Naive thymus-derived CD8-positive, alpha-beta T cell (primary cell): ENCODE results near the gene PIM3. TPM values are rescaled to one million over a fixed set of nuclear protein-coding genes. Genes with fewer than 3 reads are reported as not detected.

Experiments used
- ATAC-seq, 2 donors: fragments of 150-1000 bp; cut with Tn5 transposase in 1 of 2; sonication (Bioruptor Pico), chemical (Tn5 transposase) in 1 of 2; 1 replicate in 1 of 2; 2 replicates in 1 of 2; pipeline ENCODE4 v1.10.0; 2021; ENCODE audit warnings: mild to moderate bottlenecking in 2 of 2, moderate library complexity in 2 of 2
- POLR2A ChIA-PET: fragments of 350-600 bp; sonication (Branson Sonifier 250); formaldehyde crosslinking; loops from one replicate; lab custom pipeline; 2021; ENCODE audit warnings: antibody characterized with exemption; lab: Charles Lee
- DNase-seq, 10 donors: peaks; one replicate each; pipeline versions ENCODE4 v3.0.0 to v3.0.0-alpha.2; 2020 to 2022
- H3K27ac Mint-ChIP-seq, 10 donors: one replicate each; pipeline ENCODE4 v1.8.0; 2020 to 2022; ENCODE audit warnings: mild to moderate bottlenecking in 10 of 10, mixed read lengths in 10 of 10, moderate library complexity in 4 of 10, inconsistent platforms in 1 of 10
- H3K27me3 Mint-ChIP-seq, 5 donors: one replicate each; pipeline ENCODE4 v1.8.0; 2021 to 2022; ENCODE audit warnings: mixed read lengths in 5 of 5
- H3K36me3 Mint-ChIP-seq, 3 donors: one replicate each; pipeline ENCODE4 v1.8.0; 2020 to 2022; ENCODE audit warnings: mixed read lengths in 3 of 3, mild to moderate bottlenecking in 2 of 3, inconsistent platforms in 1 of 3
- H3K4me1 Mint-ChIP-seq, 4 donors: one replicate each; pipeline ENCODE4 v1.8.0; 2021 to 2022; ENCODE audit warnings: mixed read lengths in 4 of 4
- H3K4me3 Mint-ChIP-seq, 10 donors: one replicate each; pipeline ENCODE4 v1.8.0; 2020 to 2022; ENCODE audit warnings: mild to moderate bottlenecking in 10 of 10, mixed read lengths in 10 of 10, moderate library complexity in 6 of 10, inconsistent platforms in 1 of 10
- H3K9me3 Mint-ChIP-seq, 9 donors: one replicate each; pipeline ENCODE4 v1.8.0; 2020 to 2022; ENCODE audit warnings: mixed read lengths in 9 of 9, mild to moderate bottlenecking in 3 of 9, inconsistent platforms in 1 of 9, moderate library complexity in 1 of 9
- microRNA-seq: library from miRNA; unstranded; fragments of <30 nt; microRNA quantifications from one replicate; pipeline ENCODE4 v1.2.0, GENCODE V29; 2022; ENCODE audit warnings: borderline microRNAs expressed
- polyA plus RNA-seq, 3 donors: library from polyadenylated mRNA; unstranded; fragments of 300-500 nt; fragmentation: Illumina TruSeq; gene quantifications; one replicate each; pipeline ENCODE4 v1.2.3, GENCODE V29; 2021
- total RNA-seq, 8 experiments: library from RNA in 2 of 8; stranded (reverse) in 2 of 8; gene quantifications; one replicate each; pipeline ENCODE4 v1.2.3 and lab custom pipeline; 2021 to 2026

The PIM3 gene
- total and polyA plus RNA-seq, 5 experiments from 2014 or later = 12.4 to 44.0 (median 26.0) TPM

- DNase-seq (peak in 2 of 10 donors; percentile 6 to 65), ATAC-seq (no peak)
- peaks cover 0 to 2% (median 0%) of the 10 kb centered on the region in 3 donors for H3K36me3 Mint-ChIP-seq
- POLR2A ChIA-PET = no interaction called here
- H3K4me3 Mint-ChIP-seq = peak overlapping the region in 5 of 10 donors; percentile 24 to 77 (median 36)
- H3K27me3 Mint-ChIP-seq = peaks cover 1 to 20% (median 7%) of the 10 kb centered on the region in 5 donors
- no peak overlapping the region for H3K27ac Mint-ChIP-seq
- no peaks in the 10 kb centered on the region for H3K9me3 Mint-ChIP-seq
- H3K4me1 Mint-ChIP-seq = peaks cover 4 to 13% (median 10%) of the 10 kb centered on the region in 4 donors
Observed at GRCh38 chr22:50009765-50010675, 49.4 kb downstream of the PIM3 start.

- H3K36me3 Mint-ChIP-seq = peaks cover 0 to 2% (median 0%) of the 10 kb centered on the region in 3 donors
- H3K4me1 Mint-ChIP-seq = peaks cover 4 to 13% (median 10%) of the 10 kb centered on the region in 4 donors
- peak overlapping the region in 8 of 10 donors; percentile 43 to 83 (median 70) for H3K4me3 Mint-ChIP-seq
- no peaks in the 10 kb centered on the region for H3K9me3 Mint-ChIP-seq
- peak overlapping the region in 4 of 10 donors; percentile 40 to 91 (median 82) for H3K27ac Mint-ChIP-seq
- peak in 9 of 10 donors; percentile 36 to 78 (median 71) for DNase-seq
- POLR2A ChIA-PET = interaction anchor here (0.6 kb wide), 1 partner anchor 235 kb away, joined by 4 read pairs; no protein-coding TSS in a partner anchor
- peaks cover 1 to 20% (median 7%) of the 10 kb centered on the region in 5 donors for H3K27me3 Mint-ChIP-seq
- peak; percentile 86 to 95 for ATAC-seq
Observed at GRCh38 chr22:50010676-50011446, 50.3 kb downstream of the PIM3 start.

GRCh38 chr22:50011447-50012210 lies 51.1 kb downstream of the PIM3 start:
- Mint-ChIP-seq H3K36me3 (peaks cover 0 to 2% (median 0%) of the 10 kb centered on the region in 3 donors), H3K27me3 (peaks cover 1 to 20% (median 7%) of the 10 kb centered on the region in 5 donors), H3K4me3 (peak overlapping the region; percentile 32 to 83 (median 66)), H3K9me3 (no peaks in the 10 kb centered on the region), H3K4me1 (peaks cover 4 to 14% (median 12%) of the 10 kb centered on the region in 4 donors), H3K27ac (peak overlapping the region in 7 of 10 donors; percentile 71 to 91 (median 75))
- ATAC-seq (no peak), DNase-seq (peak in 1 of 10 donors; percentile 50)
- POLR2A ChIA-PET = interaction anchor here (0.6 kb wide), 1 partner anchor 236 kb away, joined by 4 read pairs; no protein-coding TSS in a partner anchor

DNA sequence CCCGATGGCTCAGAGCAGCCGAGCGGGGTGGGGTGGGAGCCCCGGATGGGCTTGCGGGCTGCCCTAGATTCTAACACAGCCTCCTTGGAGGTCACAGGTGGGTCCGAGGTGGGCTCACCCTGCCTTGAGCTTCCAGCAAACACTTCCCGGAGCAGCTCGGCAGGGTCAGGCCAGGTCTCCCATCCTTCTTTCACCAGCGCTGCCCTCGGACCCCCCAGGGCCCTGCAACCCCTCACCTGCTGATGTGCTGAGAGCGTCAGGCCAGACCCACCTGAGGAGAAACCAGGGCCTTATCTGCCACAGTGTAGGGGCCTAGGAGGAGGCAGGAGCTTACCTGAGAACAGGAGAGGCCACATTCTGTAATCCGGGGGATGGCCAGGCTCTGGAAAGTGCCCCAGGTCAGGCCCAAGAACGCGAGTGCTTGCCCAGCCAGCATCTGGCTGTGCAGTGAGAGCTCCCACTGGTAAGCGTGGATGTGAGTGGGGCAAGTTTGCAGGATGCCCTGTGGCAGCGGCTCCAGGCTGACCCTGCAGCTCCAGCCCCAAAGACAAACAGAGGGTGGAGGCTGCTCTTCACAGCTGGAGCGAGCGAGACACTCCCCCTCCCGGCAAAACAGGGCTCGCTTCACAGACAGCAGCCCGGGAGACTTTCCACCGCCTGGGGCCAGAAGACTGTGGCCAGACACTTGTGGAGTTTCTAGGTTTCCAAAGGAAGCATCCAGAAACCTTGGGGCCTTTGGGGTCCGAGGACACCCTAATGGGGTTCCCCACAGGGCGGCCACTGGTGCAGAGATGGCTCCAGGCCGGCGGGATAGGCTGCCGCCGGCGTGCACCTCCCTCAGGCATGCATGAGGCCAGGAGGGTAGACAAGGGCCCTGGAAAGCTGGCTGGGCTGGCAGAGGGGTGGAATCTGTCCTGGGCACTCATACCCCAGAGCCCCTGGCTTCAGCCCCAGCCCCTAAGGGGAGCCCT lies 51.9 kb downstream of the PIM3 start, which contains the start of gene IL17REL:
Gene IL17REL, minus strand, starts transcription at position 555 of the 971 bp plus-strand sequence. Its CDS starts 119 bp downstream, at position 436.
- ATAC-seq (no peak), DNase-seq (peak in 1 of 10 donors; percentile 61)
- POLR2A ChIA-PET = interaction anchor here (1.1 kb wide), 1 partner anchor 186 kb away, joined by 5 read pairs; no protein-coding TSS in a partner anchor
- Mint-ChIP-seq H3K9me3 (no peaks in the 10 kb centered on the region), H3K36me3 (peaks cover 0 to 2% (median 0%) of the 10 kb centered on the region in 3 donors), H3K27ac (peak within 1 kb of the TSS in 7 of 10 donors; percentile 71 to 91 (median 75)), H3K4me3 (peak within 1 kb of the TSS; percentile 32 to 83 (median 63)), H3K27me3 (peaks cover 1 to 20% (median 7%) of the 10 kb centered on the region in 5 donors), H3K4me1 (peaks cover 5 to 22% (median 18%) of the 10 kb centered on the region in 4 donors)

Small RNA genes within 50 kb of the gene (microRNA-seq; reads per million reads assigned to microRNA genes)
- not detected for gene MIR6821

Other genes with a start within 250 kb of the PIM3 start
- gene BRD1, start 132.9 kb upstream of the PIM3 start, total RNA-seq = 10 to 100 TPM; 80.9 to 86.8 TPM
- 1 to 10 TPM; 1.9 to 3.7 (median 2.2) TPM for gene BRD1, start 132.9 kb upstream of the PIM3 start, polyA plus RNA-seq
- gene ZBED4, start 106.9 kb upstream of the PIM3 start, total RNA-seq = 10 to 100 TPM; 17.6 to 18.1 TPM
- 10 to 100 TPM in 1 of 3 donors, 1 to 10 TPM in 2; 5.5 to 11.4 (median 8.1) TPM for gene ZBED4, start 106.9 kb upstream of the PIM3 start, polyA plus RNA-seq
- gene ALG12, start 42.3 kb upstream of the PIM3 start, total RNA-seq = 10 to 100 TPM; 20.3 to 23.6 TPM
- gene ALG12, start 42.3 kb upstream of the PIM3 start, polyA plus RNA-seq = 10 to 100 TPM; 10.8 to 17.0 (median 16.9) TPM
- 10 to 100 TPM; 22.1 to 28.0 TPM for gene CRELD2, start 42.1 kb upstream of the PIM3 start, total RNA-seq
- gene CRELD2, start 42.1 kb upstream of the PIM3 start, polyA plus RNA-seq = 10 to 100 TPM; 35.8 to 43.6 (median 37.0) TPM
- not detected for gene IL17REL, start 52.0 kb downstream of the PIM3 start, total RNA-seq
- not detected for gene IL17REL, start 52.0 kb downstream of the PIM3 start, polyA plus RNA-seq
- gene TTLL8, start 97.5 kb downstream of the PIM3 start, total RNA-seq = not detected
- not detected for gene TTLL8, start 97.5 kb downstream of the PIM3 start, polyA plus RNA-seq
- under 1 TPM; 0.16 to 0.36 TPM for gene MLC1, start 124.7 kb downstream of the PIM3 start, total RNA-seq
- 1 to 10 TPM in 1 of 3 donors, under 1 TPM in 2; 0.12 to 1.8 (median 0.34) TPM for gene MLC1, start 124.7 kb downstream of the PIM3 start, polyA plus RNA-seq
- gene MOV10L1, start 129.2 kb downstream of the PIM3 start, total RNA-seq = not detected
- gene MOV10L1, start 129.2 kb downstream of the PIM3 start, polyA plus RNA-seq = not detected
- under 1 TPM; 0.25 to 0.26 TPM for gene PANX2, start 210.0 kb downstream of the PIM3 start, total RNA-seq
- gene PANX2, start 210.0 kb downstream of the PIM3 start, polyA plus RNA-seq = not detected
- 100 to 1,000 TPM; 103 to 113 TPM for gene TRABD, start 225.1 kb downstream of the PIM3 start, total RNA-seq
- 10 to 100 TPM; 28.7 to 46.7 (median 31.2) TPM for gene TRABD, start 225.1 kb downstream of the PIM3 start, polyA plus RNA-seq
- 10 to 100 TPM; 40.3 to 42.4 TPM for gene SELENOO, start 240.2 kb downstream of the PIM3 start, total RNA-seq
- gene SELENOO, start 240.2 kb downstream of the PIM3 start, polyA plus RNA-seq = 1 to 10 TPM; 3.1 to 8.8 (median 5.2) TPM